Keratinocyte (primary cell): Measurements from ENCODE around the gene DOCK1. TPM values are rescaled to one million over a fixed set of nuclear protein-coding genes. Genes with fewer than 3 reads are reported as not detected.

Source experiments
- DNase-seq: peaks from one replicate; pipeline ENCODE4 v3.0.0-alpha.2; 2011; ENCODE audit warnings: low read depth, missing footprints, low spot score
- FAIRE-seq: peaks from 2 replicates; lab custom pipeline; 2011; peaks lifted over from hg19 to GRCh38; lab: Jason Lieb, UNC
- H2AFZ ChIP-seq: 2 replicates; pipeline ENCODE4 v1.6.0; 2012; ENCODE audit warnings: low read length, control low read depth, inconsistent platforms; ENCODE audit not compliant: control insufficient read depth
- H3K27ac ChIP-seq: 2 replicates; pipeline ENCODE4 v1.5.1; 2011; ENCODE audit warnings: low read length; ENCODE audit not compliant: control insufficient read depth, insufficient read depth
- H3K27me3 ChIP-seq: 3 replicates; pipeline ENCODE4 v1.6.0; 2011; ENCODE audit warnings: low read length; ENCODE audit not compliant: control insufficient read depth, insufficient read depth; ENCODE audit errors: extremely low read depth
- H3K36me3 ChIP-seq, 2 experiments: 2 replicates in 1 of 2; 3 replicates in 1 of 2; pipeline ENCODE4 v1.5.1; 2011; ENCODE audit warnings: low read length in 2 of 2, mild to moderate bottlenecking in 1 of 2; ENCODE audit not compliant: control insufficient read depth in 2 of 2, insufficient read depth in 2 of 2; ENCODE audit errors: extremely low read depth in 1 of 2
- H3K4me1 ChIP-seq: 3 replicates; pipeline ENCODE4 v1.5.1; 2011; ENCODE audit warnings: low read length; ENCODE audit not compliant: control insufficient read depth, insufficient read depth; ENCODE audit errors: extremely low read depth
- H3K4me2 ChIP-seq: 3 replicates; pipeline ENCODE4 v1.6.0; 2011; ENCODE audit warnings: low read depth, low read length; ENCODE audit not compliant: control insufficient read depth, insufficient read depth; ENCODE audit errors: extremely low read depth
- H3K4me3 ChIP-seq, 3 experiments: fragments of 200-600 bp in 1 of 3; sonication (generic) in 1 of 3; 2 replicates in 2 of 3; 3 replicates in 1 of 3; pipeline ENCODE4 v1.5.1; 2011 to 2016; ENCODE audit warnings: low read length in 3 of 3, mild to moderate bottlenecking in 3 of 3, control low read depth in 2 of 3, inconsistent platforms in 1 of 3, low read depth in 1 of 3, mixed read lengths in 1 of 3, mixed run types in 1 of 3, moderate library complexity in 1 of 3; ENCODE audit not compliant: control insufficient read depth in 2 of 3, insufficient read depth in 2 of 3; ENCODE audit errors: extremely low read depth in 1 of 3
- H3K79me2 ChIP-seq: 2 replicates; pipeline ENCODE4 v1.6.0; 2012; ENCODE audit warnings: low read length; ENCODE audit not compliant: control insufficient read depth, insufficient read depth
- H3K9ac ChIP-seq: 3 replicates; pipeline ENCODE4 v1.6.0; 2011; ENCODE audit warnings: low read length; ENCODE audit not compliant: control insufficient read depth, insufficient read depth; ENCODE audit errors: extremely low read depth
- H3K9me1 ChIP-seq: 3 replicates; pipeline ENCODE4 v1.6.0; 2011; ENCODE audit warnings: low read length; ENCODE audit not compliant: control insufficient read depth, insufficient read depth; ENCODE audit errors: extremely low read depth
- H3K9me3 ChIP-seq: 2 replicates; pipeline ENCODE4 v1.5.1; 2012; ENCODE audit warnings: low read depth, low read length; ENCODE audit not compliant: control insufficient read depth
- H4K20me1 ChIP-seq: 3 replicates; pipeline ENCODE4 v1.6.0; 2011; ENCODE audit warnings: low read length; ENCODE audit not compliant: control insufficient read depth, insufficient read depth; ENCODE audit errors: extremely low read depth
- EZH2 ChIP-seq: IDR thresholded peaks from one replicate; pipeline ENCODE4 v1.6.1; 2012; ENCODE audit warnings: inconsistent platforms, mild to moderate bottlenecking, low read length, moderate library complexity
- dilution Hi-C: fragments of 300-500 bp; cut with MboI; formaldehyde crosslinking; loops from one replicate; pipeline ENCODE4 v1.7.0; 2020; ENCODE audit warnings: low sequenced_read_pairs; ENCODE audit not compliant: extremely low pct_ligation_motif_present
- polyA plus RNA-seq, 5 experiments: library from polyadenylated mRNA; depleted of rRNA in 3 of 5; stranded (reverse) in 3 of 5; stranded (forward) in 1 of 5; unstranded in 1 of 5; fragments of >200 nt; gene quantifications; 1 replicate in 1 of 5; 2 replicates in 3 of 5; 3 replicates in 1 of 5; pipeline versions ENCODE4 v1.2.1 to v1.2.3, GENCODE V29; 2011 to 2012; ENCODE audit warnings: missing spikeins in 2 of 5, low read depth in 1 of 5, low replicate concordance in 1 of 5
- TF ChIP-seq, protein P1 (sequence below), 3 experiments: IDR thresholded peaks in 1 of 3; conservative IDR thresholded peaks in 1 of 3; optimal IDR thresholded peaks in 1 of 3; 2 replicates in 2 of 3; 3 replicates in 1 of 3; pipeline versions ENCODE3 to v1.5.1; 2011; ENCODE audit warnings: low read length in 3 of 3, mild to moderate bottlenecking in 3 of 3, moderate library complexity in 2 of 3, control low read depth in 1 of 3, inconsistent platforms in 1 of 3; ENCODE audit not compliant: insufficient read depth in 2 of 3; ENCODE audit errors: extremely low read depth in 1 of 3

DOCK1 gene
- polyA plus RNA-seq, 1 donor (not counting 4 experiments of a cell fraction or from before 2014, with no cell fraction given) = 15.7 TPM

DNA sequence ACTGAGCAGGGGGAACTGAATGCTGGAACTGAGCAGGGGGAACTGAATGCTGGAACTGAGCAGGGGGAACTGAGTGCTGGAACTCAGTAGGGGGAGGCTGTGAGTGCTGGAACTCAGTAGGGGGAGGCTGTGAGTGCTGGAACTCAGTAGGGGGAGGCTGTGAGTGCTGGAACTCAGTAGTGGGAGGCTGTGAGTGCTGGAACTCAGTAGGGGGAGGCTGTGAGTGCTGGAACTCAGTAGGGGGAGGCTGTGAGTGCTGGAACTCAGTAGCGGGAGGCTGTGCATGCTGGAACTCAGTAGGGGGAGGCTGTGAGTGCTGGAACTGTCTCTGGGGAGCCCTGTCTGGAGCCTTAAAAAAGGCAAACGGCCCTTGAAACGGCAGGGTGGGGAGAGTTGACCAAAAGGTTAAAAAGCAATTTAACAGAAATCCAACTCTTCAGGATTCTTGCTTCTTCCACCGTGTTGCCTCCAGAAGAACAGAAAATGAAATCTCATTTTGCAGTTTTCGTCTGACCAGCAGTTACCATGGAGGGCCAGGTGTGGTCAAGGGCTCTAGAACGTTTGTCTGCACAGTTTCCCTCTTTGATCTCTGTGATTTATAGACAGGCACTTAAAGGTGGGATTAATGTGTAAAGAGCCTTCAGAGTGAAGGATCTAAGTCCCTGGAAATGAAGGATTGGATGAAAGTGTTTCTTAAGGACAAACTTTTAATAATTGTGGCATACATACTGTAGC is 19.1 kb downstream of the DOCK1 start:
- no peaks in the 10 kb centered on the region for H3K9me3 ChIP-seq
- dilution Hi-C loops = no loop called here
- H3K9me1 ChIP-seq = peaks cover 2% of the 10 kb centered on the region
- no peak for DNase-seq
- peak overlapping the region in 1 of 3 experiments; percentile 29 for H3K4me3 ChIP-seq
- H3K4me2 ChIP-seq = peak overlapping the region; percentile 77
- H4K20me1 ChIP-seq = no peaks in the 10 kb centered on the region
- no peak for TF ChIP-seq EZH2
- TF ChIP-seq, protein P1, sequence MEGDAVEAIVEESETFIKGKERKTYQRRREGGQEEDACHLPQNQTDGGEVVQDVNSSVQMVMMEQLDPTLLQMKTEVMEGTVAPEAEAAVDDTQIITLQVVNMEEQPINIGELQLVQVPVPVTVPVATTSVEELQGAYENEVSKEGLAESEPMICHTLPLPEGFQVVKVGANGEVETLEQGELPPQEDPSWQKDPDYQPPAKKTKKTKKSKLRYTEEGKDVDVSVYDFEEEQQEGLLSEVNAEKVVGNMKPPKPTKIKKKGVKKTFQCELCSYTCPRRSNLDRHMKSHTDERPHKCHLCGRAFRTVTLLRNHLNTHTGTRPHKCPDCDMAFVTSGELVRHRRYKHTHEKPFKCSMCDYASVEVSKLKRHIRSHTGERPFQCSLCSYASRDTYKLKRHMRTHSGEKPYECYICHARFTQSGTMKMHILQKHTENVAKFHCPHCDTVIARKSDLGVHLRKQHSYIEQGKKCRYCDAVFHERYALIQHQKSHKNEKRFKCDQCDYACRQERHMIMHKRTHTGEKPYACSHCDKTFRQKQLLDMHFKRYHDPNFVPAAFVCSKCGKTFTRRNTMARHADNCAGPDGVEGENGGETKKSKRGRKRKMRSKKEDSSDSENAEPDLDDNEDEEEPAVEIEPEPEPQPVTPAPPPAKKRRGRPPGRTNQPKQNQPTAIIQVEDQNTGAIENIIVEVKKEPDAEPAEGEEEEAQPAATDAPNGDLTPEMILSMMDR (optimal IDR thresholded peaks at IDR 0.05 in 1 of 3, IDR thresholded peaks at IDR 0.05 in 1 of 3, conservative IDR thresholded peaks at IDR 0.05 in 1 of 3; ENCODE audit: extremely low read depth in 1 of 3, insufficient read depth in 2 of 3, low read length in 3 of 3) = no peak
- peak overlapping the region; percentile 47 for H3K9ac ChIP-seq
- peaks cover 65% of the 10 kb centered on the region for H3K79me2 ChIP-seq
- H3K27ac ChIP-seq = peak overlapping the region; percentile 89
- H3K4me1 ChIP-seq = peaks cover 25% of the 10 kb centered on the region
- H3K27me3 ChIP-seq = no peaks in the 10 kb centered on the region
- FAIRE-seq = no peak
- peaks cover 10 to 21% of the 10 kb centered on the region in 2 experiments for H3K36me3 ChIP-seq
- no peak overlapping the region for H2AFZ ChIP-seq

DNA sequence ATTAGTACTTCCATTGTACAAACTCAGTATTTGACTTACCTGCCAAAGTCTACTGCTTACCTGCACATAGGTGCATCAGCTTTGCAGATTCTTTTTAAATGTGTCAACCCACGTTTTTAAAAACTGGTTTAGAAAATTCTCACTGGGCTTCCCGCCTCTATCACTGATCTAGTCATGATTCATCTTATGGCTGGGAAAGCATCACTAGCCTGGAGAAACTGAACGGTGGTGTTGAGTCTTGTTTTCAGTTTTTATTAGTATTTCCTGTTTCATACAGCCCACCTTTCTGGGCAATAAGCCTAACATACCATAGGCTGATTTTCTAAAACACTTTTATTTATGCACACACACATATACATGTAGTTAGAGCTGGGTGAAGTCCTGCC is 19.7 kb downstream of the DOCK1 start:
- Histone ChIP-seq H3K79me2 (peaks cover 65% of the 10 kb centered on the region), H3K36me3 (peaks cover 6 to 21% of the 10 kb centered on the region in 2 experiments), H3K9ac (peak overlapping the region; percentile 52), H3K4me3 (peak overlapping the region in 2 of 3 experiments; percentile 37 to 40), H3K9me3 (no peaks in the 10 kb centered on the region), H3K27ac (peak overlapping the region; percentile 89), H3K9me1 (peaks cover 2% of the 10 kb centered on the region), H4K20me1 (no peaks in the 10 kb centered on the region), H3K4me1 (peaks cover 26% of the 10 kb centered on the region), H3K4me2 (peak overlapping the region; percentile 77), H3K27me3 (no peaks in the 10 kb centered on the region), H2AFZ (peak overlapping the region; percentile 9)
- dilution Hi-C loops = no loop called here
- no peak for DNase-seq
- FAIRE-seq = peak; percentile 92
- TF ChIP-seq EZH2 = no peak
